ENCODE measurements around the gene SLC35A5. TPM values are rescaled to one million over a fixed set of nuclear protein-coding genes. Genes with fewer than 3 reads are reported as not detected.

SLC35A5 gene
- polyA plus RNA-seq, 1 experiment = 53.6 TPM

- DNase-seq (ENCODE audit: low read depth, low spot score) = no peak
- Histone ChIP-seq H3K27ac (ENCODE audit: low read depth, low read length) (no peak overlapping the region), H3K9me3 (ENCODE audit: control insufficient read depth, insufficient read depth, low read length) (no peaks in the 10 kb centered on the region), H3K4me3 (ENCODE audit: low read depth, low read length) (no peak overlapping the region), H3K27me3 (ENCODE audit: control insufficient read depth, insufficient read depth, low read length) (no peaks in the 10 kb centered on the region)
- TF ChIP-seq CTCF (IDR thresholded peaks at IDR 0.05; ENCODE audit: low read depth, low read length) = no peak
- ChIA-PET CTCF (interaction anchor here (3.4 kb wide), 1 partner anchor 16 kb away, joined by 16 read pairs; no protein-coding TSS in a partner anchor), POLR2A (no interaction called here)
These were observed 36.1 kb downstream of the SLC35A5 start for GRCh38 chr3:112597945-112598344.

GRCh38 chr3:112598731-112599130 is 36.9 kb downstream of the SLC35A5 start:
- POLR2A ChIA-PET = no interaction called here

GRCh38 chr3:112602217-112602838 is 40.5 kb downstream of the SLC35A5 start:
- no peak for DNase-seq (ENCODE audit: low read depth, low spot score)
- Histone ChIP-seq H3K9me3 (ENCODE audit: control insufficient read depth, insufficient read depth, low read length) (no peaks in the 10 kb centered on the region), H3K4me3 (ENCODE audit: low read depth, low read length) (no peak overlapping the region), H3K27ac (ENCODE audit: low read depth, low read length) (no peak overlapping the region), H3K27me3 (ENCODE audit: control insufficient read depth, insufficient read depth, low read length) (no peaks in the 10 kb centered on the region)
- ChIA-PET CTCF (interaction anchor here (1.7 kb wide), 2 partner anchors 20 to 41 kb away, joined by 6 to 14 read pairs; no protein-coding TSS in a partner anchor), POLR2A (interaction anchor here (0.6 to 1.4 kb wide), 2 partner anchors 22 to 27 kb away, joined by 3 read pairs; no protein-coding TSS in a partner anchor)
- TF ChIP-seq CTCF (IDR thresholded peaks at IDR 0.05; ENCODE audit: low read depth, low read length) = no peak

More at GRCh38 chr3:112598731-112599130, 36.9 kb downstream of the SLC35A5 start:
- TF ChIP-seq CTCF (IDR thresholded peaks at IDR 0.05; ENCODE audit: low read depth, low read length) = no peak
- Histone ChIP-seq H3K27me3 (ENCODE audit: control insufficient read depth, insufficient read depth, low read length) (no peaks in the 10 kb centered on the region), H3K27ac (ENCODE audit: low read depth, low read length) (no peak overlapping the region), H3K9me3 (ENCODE audit: control insufficient read depth, insufficient read depth, low read length) (no peaks in the 10 kb centered on the region), H3K4me3 (ENCODE audit: low read depth, low read length) (no peak overlapping the region)
- CTCF ChIA-PET = interaction anchor here (3.4 kb wide), 1 partner anchor 16 kb away, joined by 16 read pairs; no protein-coding TSS in a partner anchor
- no peak for DNase-seq (ENCODE audit: low read depth, low spot score)

DNA sequence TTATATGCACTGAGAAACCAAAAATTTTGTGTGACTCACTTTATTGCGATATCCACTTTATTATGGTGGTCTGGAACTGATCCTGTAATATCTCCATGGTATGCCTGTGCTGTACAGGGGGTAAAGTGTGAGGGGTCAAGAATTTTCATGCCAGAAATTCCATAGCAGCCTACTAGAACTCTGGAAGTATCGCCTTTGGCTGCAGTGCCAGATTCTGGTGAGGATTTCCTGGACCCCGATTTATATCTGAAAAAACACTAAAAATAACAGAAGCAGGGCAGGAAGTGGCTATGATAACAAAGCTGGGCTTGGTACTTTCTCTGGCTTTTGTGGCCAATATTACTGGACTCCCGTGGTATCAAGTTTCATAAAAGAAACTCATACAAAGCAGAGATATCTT is 42.7 kb downstream of the SLC35A5 start:
- POLR2A ChIA-PET = interaction anchor here (0.6 to 1.6 kb wide), 2 partner anchors 12 to 130 kb away, joined by 4 read pairs; no protein-coding TSS in a partner anchor
- TF ChIP-seq CTCF (IDR thresholded peaks at IDR 0.05; ENCODE audit: low read depth, low read length) = no peak
- CTCF ChIA-PET = interaction anchor here (0.8 to 2.4 kb wide), 2 partner anchors 16 to 22 kb away, joined by 3 to 16 read pairs; no protein-coding TSS in a partner anchor
- Histone ChIP-seq H3K27ac (ENCODE audit: low read depth, low read length) (peak overlapping the region; percentile 58), H3K4me3 (ENCODE audit: low read depth, low read length) (no peak overlapping the region), H3K27me3 (ENCODE audit: control insufficient read depth, insufficient read depth, low read length) (no peaks in the 10 kb centered on the region), H3K9me3 (ENCODE audit: control insufficient read depth, insufficient read depth, low read length) (no peaks in the 10 kb centered on the region)
- peak; percentile 54 for DNase-seq (ENCODE audit: low read depth, low spot score)

- Histone ChIP-seq H3K9me3 (ENCODE audit: control insufficient read depth, insufficient read depth, low read length) (no peaks in the 10 kb centered on the region), H3K27ac (ENCODE audit: low read depth, low read length) (peak overlapping the region; percentile 73), H3K27me3 (ENCODE audit: control insufficient read depth, insufficient read depth, low read length) (no peaks in the 10 kb centered on the region), H3K4me3 (ENCODE audit: low read depth, low read length) (no peak overlapping the region)
- CTCF ChIA-PET = interaction anchor here (0.6 to 2.4 kb wide), 3 partner anchors 23 to 374 kb away, joined by 3 to 16 read pairs (median 4); no protein-coding TSS in a partner anchor
- TF ChIP-seq CTCF (IDR thresholded peaks at IDR 0.05; ENCODE audit: low read depth, low read length) = no peak
- DNase-seq (ENCODE audit: low read depth, low spot score) = peak; percentile 90
- POLR2A ChIA-PET = interaction anchor here (1.6 kb wide), 1 partner anchor 130 kb away, joined by 4 read pairs; no protein-coding TSS in a partner anchor
These were observed 43.4 kb downstream of the SLC35A5 start for GRCh38 chr3:112605285-112605684.
